AG04450 (cell line): ENCODE results near the gene RPS27L. TPM values are rescaled to one million over a fixed set of nuclear protein-coding genes. Genes with fewer than 3 reads are reported as not detected.

Source experiments
- CTCF ChIA-PET: fragments of 300-600, 350-600 bp; formaldehyde crosslinking; extraction: SDS; loops from one replicate; lab custom pipeline; 2022; ENCODE audit warnings: antibody characterized with exemption, inconsistent platforms; lab: Charles Lee
- POLR2A ChIA-PET: fragments of 350-600 bp; formaldehyde crosslinking; extraction: SDS; loops from one replicate; lab custom pipeline; 2021; ENCODE audit warnings: antibody characterized with exemption, inconsistent platforms; lab: Yijun Ruan, JAX
- DNase-seq: peaks from one replicate; pipeline ENCODE4 v3.0.0-alpha.2; 2011; ENCODE audit warnings: low read depth, low spot score
- H3K27ac ChIP-seq: one replicate; pipeline ENCODE4 v1.5.1; 2012; ENCODE audit warnings: low read depth, low read length, control low read depth
- H3K27me3 ChIP-seq: one replicate; pipeline ENCODE4 v1.6.0; 2012; ENCODE audit warnings: low read length; ENCODE audit not compliant: control insufficient read depth, insufficient read depth
- H3K4me3 ChIP-seq: 2 replicates; pipeline ENCODE4 v1.5.1; 2011; ENCODE audit warnings: mild to moderate bottlenecking, low read depth, low read length, control low read depth
- H3K9me3 ChIP-seq: 2 replicates; pipeline ENCODE4 v1.5.1; 2012; ENCODE audit warnings: low read length; ENCODE audit not compliant: control insufficient read depth, insufficient read depth
- CTCF ChIP-seq: IDR thresholded peaks from 2 replicates; pipeline ENCODE4 v1.5.1; 2011; ENCODE audit warnings: low read depth, low read length, control low read depth, inconsistent platforms
- polyA plus RNA-seq: library from polyadenylated mRNA; depleted of rRNA; stranded (reverse); fragments of >200 nt; gene quantifications from 2 replicates; pipeline ENCODE4 v1.2.3, GENCODE V29; 2011

RPS27L gene
- polyA plus RNA-seq, 1 experiment, result 610 TPM

DNA sequence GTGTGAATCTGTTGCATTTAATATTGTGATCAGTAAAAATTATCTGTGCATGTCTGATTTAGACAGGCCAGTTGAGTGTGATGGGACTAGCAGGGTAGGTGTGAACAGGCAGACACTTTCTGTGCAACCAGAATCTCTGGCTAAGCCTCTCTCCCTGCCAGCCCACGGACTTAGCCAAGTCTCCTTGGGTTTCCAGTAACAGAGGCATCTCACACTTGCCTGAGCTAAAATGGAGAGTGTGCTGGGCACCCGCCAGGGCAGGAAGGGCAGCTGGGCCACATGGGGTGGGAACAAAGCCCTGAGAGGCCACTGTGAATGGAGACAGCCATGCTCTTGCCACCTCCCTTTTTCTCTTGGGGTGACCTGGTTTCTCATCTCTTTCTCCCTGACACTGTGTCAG, 12.5 kb upstream of the RPS27L start:
- H3K27ac ChIP-seq, result no peak overlapping the region
- CTCF ChIA-PET, result no interaction called here
- no peak overlapping the region for H3K4me3 ChIP-seq
- no peak for DNase-seq
- no peak for TF ChIP-seq CTCF
- H3K9me3 ChIP-seq, result no peaks in the 10 kb centered on the region
- H3K27me3 ChIP-seq, result no peaks in the 10 kb centered on the region
- POLR2A ChIA-PET, result no interaction called here

- H3K27me3 ChIP-seq, result no peaks in the 10 kb centered on the region
These were observed 8.9 kb upstream of the RPS27L start for GRCh38 chr15:63166219-63166618.

GRCh38 chr15:63165166-63165859, 8.0 kb upstream of the RPS27L start:
- H3K27ac ChIP-seq, result no peak overlapping the region
- no peaks in the 10 kb centered on the region for H3K27me3 ChIP-seq
- H3K4me3 ChIP-seq, result no peak overlapping the region
- no peak for TF ChIP-seq CTCF
- POLR2A ChIA-PET, result interaction anchor here (1.5 kb wide), 1 partner anchor 8 kb away, joined by 3 read pairs; the partner anchor contains the start of gene RPS27L
- CTCF ChIA-PET, result no interaction called here
- DNase-seq, result no peak
- no peaks in the 10 kb centered on the region for H3K9me3 ChIP-seq

More at GRCh38 chr15:63166219-63166618, 8.9 kb upstream of the RPS27L start:
- ChIA-PET POLR2A (interaction anchor here (1.5 kb wide), 1 partner anchor 9 kb away, joined by 3 read pairs; the partner anchor contains the start of gene RPS27L), CTCF (no interaction called here)
- no peaks in the 10 kb centered on the region for H3K9me3 ChIP-seq
- TF ChIP-seq CTCF, result no peak
- H3K27ac ChIP-seq, result no peak overlapping the region
- no peak overlapping the region for H3K4me3 ChIP-seq
- DNase-seq, result no peak

- Histone ChIP-seq H3K27ac (no peak overlapping the region), H3K9me3 (no peaks in the 10 kb centered on the region), H3K27me3 (no peaks in the 10 kb centered on the region), H3K4me3 (no peak overlapping the region)
- no peak for DNase-seq
- CTCF ChIA-PET, result no interaction called here
- POLR2A ChIA-PET, result no interaction called here
- no peak for TF ChIP-seq CTCF
These were observed 5.9 kb upstream of the RPS27L start for GRCh38 chr15:63163217-63163616.

GRCh38 chr15:63160638-63161037, 3.4 kb upstream of the RPS27L start:
- CTCF ChIA-PET, result no interaction called here
- Histone ChIP-seq H3K27me3 (no peaks in the 10 kb centered on the region), H3K9me3 (no peaks in the 10 kb centered on the region; the same call in 1 of the 2 replicates), H3K27ac (no peak overlapping the region), H3K4me3 (no peak overlapping the region)
- no peak for TF ChIP-seq CTCF
- no peak for DNase-seq
- POLR2A ChIA-PET, result no interaction called here
